ENCODE measurements around the gene IRF5.
"Not testable (repeated sequence)": the region's sequence is repeated elsewhere in the genome, so short reads cannot be mapped to it uniquely, and the experiment has no call there.

IRF5 gene

GRCh38 chr7:128911423-128912031, 26.2 kb upstream of the IRF5 start:
- H3K4me3 ChIP-seq (ENCODE audit: control insufficient read depth, low read depth, low read length) = no peak overlapping the region
- DNase-seq (ENCODE audit: low read depth) = no peak
- no peak for TF ChIP-seq CTCF (conservative IDR thresholded peaks at IDR 0.05; ENCODE audit: control insufficient read depth, insufficient read depth, low read depth, low read length)

- TF ChIP-seq CTCF (conservative IDR thresholded peaks at IDR 0.05; ENCODE audit: control insufficient read depth, insufficient read depth, low read depth, low read length) = no peak
- H3K4me3 ChIP-seq (ENCODE audit: control insufficient read depth, low read depth, low read length) = no peak overlapping the region
- no peak for DNase-seq (ENCODE audit: low read depth)
Observed at GRCh38 chr7:128912281-128912680, 25.4 kb upstream of the IRF5 start.

GRCh38 chr7:128912709-128913495, 24.8 kb upstream of the IRF5 start:
- not testable (repeated sequence) for H3K4me3 ChIP-seq (ENCODE audit: control insufficient read depth, low read depth, low read length); DNase-seq (ENCODE audit: low read depth)

GRCh38 chr7:128913870-128914565, 23.7 kb upstream of the IRF5 start:
- no peak for DNase-seq (ENCODE audit: low read depth)
- no peak overlapping the region for H3K4me3 ChIP-seq (ENCODE audit: control insufficient read depth, low read depth, low read length)
- no peak for TF ChIP-seq CTCF (conservative IDR thresholded peaks at IDR 0.05; ENCODE audit: control insufficient read depth, insufficient read depth, low read depth, low read length)

GRCh38 chr7:128914566-128915151, 23.1 kb upstream of the IRF5 start:
- TF ChIP-seq CTCF (conservative IDR thresholded peaks at IDR 0.05; ENCODE audit: control insufficient read depth, insufficient read depth, low read depth, low read length) = no peak
- no peak overlapping the region for H3K4me3 ChIP-seq (ENCODE audit: control insufficient read depth, low read depth, low read length)
- DNase-seq (ENCODE audit: low read depth) = no peak

GRCh38 chr7:128915271-128915819, 22.4 kb upstream of the IRF5 start:
- no peak for TF ChIP-seq CTCF (conservative IDR thresholded peaks at IDR 0.05; ENCODE audit: control insufficient read depth, insufficient read depth, low read depth, low read length)
- DNase-seq (ENCODE audit: low read depth) = no peak
- no peak overlapping the region for H3K4me3 ChIP-seq (ENCODE audit: control insufficient read depth, low read depth, low read length)

All from fibroblast of mammary gland (primary cell).